Keratinocyte (primary cell): ENCODE data around the gene TNKS1BP1.

Source experiments
- CTCF ChIP-seq, 3 experiments: IDR thresholded peaks in 1 of 3; conservative IDR thresholded peaks in 1 of 3; optimal IDR thresholded peaks in 1 of 3; 2 replicates in 2 of 3; 3 replicates in 1 of 3; pipeline versions ENCODE3 to v1.5.1; 2011; ENCODE audit warnings: low read length in 3 of 3, mild to moderate bottlenecking in 3 of 3, moderate library complexity in 2 of 3, control low read depth in 1 of 3, inconsistent platforms in 1 of 3; ENCODE audit not compliant: insufficient read depth in 2 of 3; ENCODE audit errors: extremely low read depth in 1 of 3
- EZH2 ChIP-seq: IDR thresholded peaks from one replicate; pipeline ENCODE4 v1.6.1; 2012; ENCODE audit warnings: inconsistent platforms, mild to moderate bottlenecking, low read length, moderate library complexity

DNA sequence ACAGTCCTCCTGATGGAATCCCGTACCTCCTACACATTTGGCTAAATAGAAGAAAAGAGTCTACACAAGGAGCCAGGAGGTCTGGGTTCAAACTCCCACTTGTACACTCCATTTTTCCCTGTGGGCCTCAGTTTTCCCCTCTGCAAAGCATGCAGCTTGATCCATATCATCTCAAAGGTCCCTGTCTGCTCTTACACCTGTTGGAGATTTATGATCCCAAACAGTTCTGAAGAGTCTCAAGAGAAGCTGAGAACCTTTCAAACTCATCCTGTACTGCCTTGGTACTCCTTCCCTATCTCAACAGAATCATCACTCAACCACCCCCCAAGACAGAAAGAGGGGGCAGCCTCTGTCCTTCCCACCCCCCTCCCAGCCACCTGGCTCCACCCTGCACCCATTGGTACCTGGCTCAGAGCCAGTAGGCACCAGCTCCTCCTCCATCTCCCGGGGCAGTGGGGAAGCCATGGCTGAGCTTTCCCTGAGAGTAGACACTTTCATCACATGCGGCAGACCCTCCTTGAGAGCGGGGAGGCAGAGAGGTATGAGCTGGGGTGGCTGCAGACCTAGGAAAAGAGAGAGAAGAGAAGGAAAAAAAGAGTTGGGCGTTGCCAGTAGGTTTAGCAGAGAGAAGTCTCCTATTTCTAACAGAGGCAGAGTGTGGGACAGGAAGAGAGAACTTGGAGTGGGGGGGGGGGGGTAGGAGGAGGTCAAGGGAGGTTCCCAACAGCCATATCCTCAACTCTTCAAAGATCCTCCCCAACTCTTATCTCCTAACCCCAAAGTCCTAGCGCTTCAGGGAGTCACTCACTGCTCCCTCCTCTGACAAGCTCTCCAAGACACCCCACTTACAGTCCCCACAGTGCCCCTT lies 3.1 kb downstream of the TNKS1BP1 start:
- no peak for TF ChIP-seq EZH2
- no peak for TF ChIP-seq CTCF (optimal IDR thresholded peaks at IDR 0.05 in 1 of 3, IDR thresholded peaks at IDR 0.05 in 1 of 3, conservative IDR thresholded peaks at IDR 0.05 in 1 of 3; ENCODE audit: extremely low read depth in 1 of 3, insufficient read depth in 2 of 3, low read length in 3 of 3)
